GM13977 (cell line): Measurements from ENCODE around the gene KCNQ2.

Experiments used
- DNase-seq: peaks from one replicate; pipeline ENCODE4 v3.0.0; 2012; ENCODE audit warnings: low spot score
- CTCF ChIP-seq: IDR thresholded peaks from 2 replicates; pipeline ENCODE4 v1.5.1; 2012; ENCODE audit warnings: mild to moderate bottlenecking, control low read depth; ENCODE audit not compliant: insufficient read depth; ENCODE audit errors: extremely low read depth, missing control alignments
- in situ Hi-C: fragments of 300-500 bp; cut with MboI; formaldehyde crosslinking; loops from one replicate; pipeline ENCODE4 v1.12.0; 2022; ENCODE audit warnings: low sequenced_read_pairs, low pct_unique_long_range_greater_than_20kb, mixed read lengths, inconsistent platforms; ENCODE audit not compliant: unreplicated experiment

The KCNQ2 gene

GRCh38 chr20:63424613-63425012 is 47.8 kb downstream of the KCNQ2 start:
- in situ Hi-C loops, result no loop called here
- DNase-seq, result no peak
- no peak for TF ChIP-seq CTCF

DNA sequence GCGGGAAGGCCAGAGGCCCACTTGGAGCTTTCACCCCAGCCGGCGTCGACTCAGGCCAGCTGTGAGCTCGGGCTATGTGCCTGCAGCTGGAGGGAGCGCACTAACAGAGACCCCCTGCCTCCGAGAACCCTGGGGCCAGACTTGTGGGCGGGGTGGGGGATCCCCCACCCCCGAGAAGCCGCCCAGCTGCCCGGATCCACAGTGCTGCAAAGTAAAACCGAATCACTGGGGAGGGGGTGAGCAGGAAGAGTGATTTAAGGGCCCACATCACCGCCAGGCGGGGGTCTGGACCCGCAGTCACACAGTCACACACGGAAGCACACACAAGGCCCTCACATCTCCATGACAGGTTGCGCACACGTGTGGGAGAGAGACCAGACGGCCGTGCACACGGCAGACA is 48.7 kb downstream of the KCNQ2 start:
- TF ChIP-seq CTCF, result no peak
- no peak for DNase-seq
- in situ Hi-C loops, result no loop called here

DNA sequence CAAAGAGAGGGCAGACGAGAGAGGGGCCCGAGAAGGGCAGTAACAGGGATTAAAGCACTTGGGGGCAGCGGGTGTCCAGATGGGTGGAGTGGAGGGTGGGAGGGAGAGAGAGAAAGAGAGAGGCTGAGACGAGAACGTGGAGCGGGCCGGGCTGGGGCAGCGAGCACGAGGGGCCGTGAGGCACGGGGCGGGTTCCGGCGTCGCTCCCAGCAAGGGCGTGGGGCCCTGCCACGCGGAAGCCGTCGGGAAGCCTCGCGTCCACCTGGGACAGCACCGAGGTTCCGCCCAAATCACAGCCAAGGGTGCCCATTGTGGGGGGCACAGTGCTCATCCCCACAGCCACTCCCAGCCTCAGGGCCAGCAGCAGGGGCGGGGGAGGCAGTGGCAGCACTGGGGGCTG is 49.8 kb downstream of the KCNQ2 start:
- no peak for TF ChIP-seq CTCF
- no peak for DNase-seq
- in situ Hi-C loops, result no loop called here

DNA sequence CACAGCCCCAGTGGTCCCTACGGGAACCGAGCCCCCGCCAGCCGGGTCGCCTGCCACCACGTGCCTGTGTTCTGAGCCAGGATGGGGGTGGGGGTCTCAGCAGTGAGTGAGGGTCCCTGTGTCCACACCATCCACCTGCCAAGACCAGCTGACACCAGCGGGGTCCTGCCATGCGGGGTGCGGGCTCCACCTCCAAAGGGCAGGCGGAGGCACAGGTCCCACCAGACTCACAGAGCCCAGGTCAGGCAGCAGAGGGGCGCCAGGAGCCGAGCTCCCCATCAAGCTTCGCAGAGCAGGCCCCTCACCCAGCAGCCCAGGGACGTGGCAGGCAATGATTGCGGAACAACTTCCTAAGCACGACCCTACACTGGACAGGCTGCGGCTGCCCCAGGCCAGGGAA is 50.5 kb downstream of the KCNQ2 start:
- DNase-seq, result no peak
- TF ChIP-seq CTCF, result no peak
- in situ Hi-C loops, result no loop called here

- in situ Hi-C loops, result no loop called here
- no peak for TF ChIP-seq CTCF
Measured at GRCh38 chr20:63421094-63421692, 51.3 kb downstream of the KCNQ2 start.

GRCh38 chr20:63420359-63421093 is 51.9 kb downstream of the KCNQ2 start:
- no peak for TF ChIP-seq CTCF
- no peak for DNase-seq
- in situ Hi-C loops, result no loop called here

More at GRCh38 chr20:63421094-63421692, 51.3 kb downstream of the KCNQ2 start:
- DNase-seq, result no peak
